GM18868 (cell line): Measurements from ENCODE around the gene MMP13.
A peak's percentile ranks its signal among the peaks of the same experiment; 100 is the strongest.
"Not testable (repeated sequence)": the region's sequence is repeated elsewhere in the genome, so short reads cannot be mapped to it uniquely, and the experiment has no call there.

Experiments
- ATAC-seq: cut with Tn5 transposase; IDR thresholded peaks from one replicate; pipeline ENCODE4 v1.9.1; 2021; ENCODE audit warnings: mild to moderate bottlenecking, moderate library complexity; ENCODE audit not compliant: unreplicated experiment

Gene MMP13

GRCh38 chr11:102955624-102956023 is at the start of gene MMP13:
MMP13 (minus strand) TSS chr11:102955732; CDS start chr11:102955705, 27 bp downstream.
- ATAC-seq: no peak

DNA sequence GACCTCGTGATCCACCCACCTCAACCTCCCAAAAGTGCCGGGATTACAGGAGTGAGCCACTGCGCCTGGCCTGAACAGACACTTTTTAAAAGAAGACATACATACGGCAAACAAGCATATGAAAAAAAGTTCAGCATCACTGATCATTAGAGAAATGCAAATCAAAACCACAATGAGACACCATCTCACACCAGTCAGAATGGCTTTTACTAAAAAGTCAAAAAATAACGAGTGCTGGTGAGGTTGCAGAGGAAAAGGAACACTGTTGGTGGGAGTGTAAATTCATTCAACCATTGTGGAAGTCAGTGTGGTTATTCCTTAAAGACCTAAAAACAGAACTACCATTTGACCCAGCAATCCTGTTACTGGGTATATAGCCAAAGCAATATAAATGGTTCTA is 48.7 kb upstream of the MMP13 start:
- ATAC-seq: not testable (repeated sequence)

DNA sequence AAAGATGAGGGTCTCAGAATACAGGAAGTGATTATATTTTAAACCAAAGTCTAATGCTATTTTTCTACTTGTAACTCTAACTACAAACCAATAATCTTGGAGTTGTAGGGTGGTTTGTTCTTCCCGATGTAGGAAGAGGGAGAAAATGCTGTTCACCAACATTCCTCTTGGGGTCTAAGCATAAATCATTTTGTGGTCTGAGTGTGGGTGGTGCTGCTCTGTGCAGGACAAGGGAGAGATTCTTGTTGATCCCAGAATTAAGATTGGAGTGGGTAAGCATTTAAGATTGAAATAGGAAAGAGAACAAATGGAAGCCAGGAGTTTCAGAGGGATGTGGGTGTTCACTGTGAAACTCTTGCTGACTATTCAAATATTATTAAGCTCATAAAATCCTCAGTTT is 38.6 kb upstream of the MMP13 start:
- ATAC-seq: no peak

DNA sequence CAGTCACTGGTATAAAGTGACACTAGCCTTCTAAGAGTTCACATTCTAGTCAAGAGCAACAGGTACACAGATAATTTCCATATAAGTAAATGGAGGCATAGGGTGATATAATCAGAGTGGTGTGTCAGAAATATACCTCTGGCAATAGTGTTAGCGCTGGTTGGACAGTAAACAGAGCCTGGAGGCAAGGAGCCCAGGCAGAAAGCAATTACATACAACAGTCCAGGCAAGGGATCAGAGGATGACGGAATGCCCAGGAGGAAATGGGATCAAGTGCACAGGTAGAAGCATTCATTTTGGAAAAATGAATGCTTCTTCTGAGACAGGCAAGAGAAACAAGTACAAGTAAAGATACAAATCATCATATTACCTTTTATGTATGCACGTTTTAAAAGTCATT is 36.2 kb upstream of the MMP13 start:
- no peak for ATAC-seq

GRCh38 chr11:102990145-102990544 is 34.6 kb upstream of the MMP13 start:
- no peak for ATAC-seq

DNA sequence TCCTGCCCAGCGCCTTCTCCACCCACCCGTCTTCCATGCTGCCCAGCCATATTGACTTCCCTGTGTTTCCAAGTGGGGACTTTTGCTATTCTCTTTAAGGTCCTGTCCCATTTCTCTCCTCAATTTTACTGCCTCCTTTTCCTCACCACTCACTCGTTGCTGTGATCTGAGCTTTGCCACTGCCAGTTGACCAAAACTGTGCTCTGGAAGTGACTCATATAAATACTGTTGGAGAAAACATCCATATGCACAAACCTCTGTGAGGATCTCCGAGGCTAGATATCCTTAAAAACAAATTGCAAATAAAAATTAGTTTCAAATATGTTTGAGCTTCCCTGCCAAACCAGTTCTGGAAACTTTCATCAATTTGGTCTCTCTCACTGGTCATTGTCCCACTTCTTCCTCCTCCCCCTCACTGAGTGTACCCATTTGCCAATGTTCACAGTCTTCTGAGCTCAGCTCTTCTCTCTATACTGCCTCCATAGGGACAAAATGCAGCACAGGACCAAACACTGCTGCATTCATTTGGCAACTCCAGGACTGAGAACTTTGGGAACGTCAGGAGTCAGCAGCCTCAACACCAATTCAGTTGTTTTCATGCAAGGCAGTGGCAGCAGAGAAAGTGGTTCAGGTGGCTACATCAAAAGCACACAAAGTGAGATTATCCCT is 34.0 kb upstream of the MMP13 start:
- ATAC-seq: no peak

DNA sequence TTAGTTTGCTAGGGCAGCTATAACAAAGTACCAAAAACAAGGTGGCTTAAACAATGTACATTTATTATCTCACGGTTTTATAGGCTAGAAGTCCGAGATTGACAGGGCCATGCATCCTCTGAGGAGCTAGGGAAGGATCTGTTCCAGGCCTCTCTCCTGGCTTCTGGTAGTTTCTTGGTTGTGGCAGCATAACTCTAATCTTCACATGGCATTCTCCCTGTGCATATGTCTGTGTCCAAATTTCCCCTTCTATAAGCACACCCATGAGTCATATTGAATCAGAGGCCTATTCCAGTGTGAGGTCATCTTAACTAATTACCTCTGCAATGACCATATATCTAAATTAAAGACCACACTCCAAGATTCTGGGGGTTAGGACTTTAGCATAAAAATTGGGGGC is 31.3 kb upstream of the MMP13 start:
- peak; percentile 73 for ATAC-seq

- ATAC-seq: no peak
Measured at GRCh38 chr11:102985850-102986249, 30.3 kb upstream of the MMP13 start.

- no peak for ATAC-seq
Measured at GRCh38 chr11:102983486-102983885, 28.0 kb upstream of the MMP13 start.

GRCh38 chr11:102981324-102981910 is 25.9 kb upstream of the MMP13 start:
- ATAC-seq: peak; percentile 61

GRCh38 chr11:102974552-102975280 is 19.2 kb upstream of the MMP13 start:
- ATAC-seq: no peak

DNA sequence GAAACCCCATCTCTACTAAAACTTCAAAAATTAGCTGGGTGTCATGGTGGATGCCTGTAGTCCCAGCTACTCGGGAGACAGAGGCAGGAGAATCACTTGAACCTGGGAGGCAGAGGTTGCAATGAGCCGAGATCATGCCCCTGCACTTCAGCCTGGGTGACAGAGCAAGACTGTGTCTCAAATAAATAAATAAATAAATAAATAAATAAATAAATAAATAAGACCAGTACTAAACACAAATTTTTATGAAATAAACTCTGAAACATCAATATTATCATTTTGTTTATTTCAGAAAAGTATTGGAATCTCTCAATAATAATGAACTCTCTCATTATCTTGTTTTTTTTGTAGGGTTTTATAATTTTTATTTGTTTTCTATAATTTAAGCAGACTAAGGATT is 18.2 kb upstream of the MMP13 start:
- not testable (repeated sequence) for ATAC-seq

GRCh38 chr11:102972853-102973252 is 17.3 kb upstream of the MMP13 start:
- no peak for ATAC-seq

- no peak for ATAC-seq
Measured at GRCh38 chr11:102971766-102972165, 16.2 kb upstream of the MMP13 start.

DNA sequence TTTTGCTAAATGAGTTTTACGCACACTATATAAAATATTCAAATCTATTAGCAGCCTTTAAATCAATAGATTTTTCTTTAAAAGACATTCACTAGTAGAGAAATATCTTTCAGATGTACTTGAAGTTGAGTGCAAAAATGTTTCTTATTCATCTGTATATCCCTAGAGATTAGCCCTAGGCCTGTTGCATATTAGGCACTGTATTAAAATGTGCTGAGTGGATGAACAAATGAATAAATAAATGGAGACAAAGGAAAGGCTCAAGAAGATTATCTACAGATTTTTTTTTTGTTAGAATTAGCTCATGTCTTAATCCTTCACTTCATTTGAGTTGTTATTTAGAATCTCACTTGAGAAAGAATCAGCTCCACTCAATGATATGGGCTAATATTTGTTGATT is 12.0 kb upstream of the MMP13 start:
- ATAC-seq: no peak

DNA sequence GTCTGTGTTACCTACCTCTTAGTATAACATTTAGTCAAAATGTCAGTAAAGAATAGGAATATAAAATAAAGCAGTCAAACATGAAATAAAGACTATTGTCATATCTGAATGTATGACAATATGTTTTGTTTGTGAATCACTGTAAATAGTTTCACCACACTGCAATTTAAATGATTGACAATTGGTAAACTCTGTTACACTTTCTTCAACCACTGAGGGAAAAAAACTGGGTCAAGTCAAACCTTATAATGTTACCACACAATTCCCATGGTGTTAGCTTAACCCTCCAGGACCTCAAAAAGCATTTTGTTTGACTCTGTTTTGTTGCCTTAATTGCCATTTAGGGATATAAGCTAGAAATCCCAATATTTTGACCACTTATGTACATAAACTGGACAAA is 10.5 kb upstream of the MMP13 start:
- ATAC-seq: no peak

DNA sequence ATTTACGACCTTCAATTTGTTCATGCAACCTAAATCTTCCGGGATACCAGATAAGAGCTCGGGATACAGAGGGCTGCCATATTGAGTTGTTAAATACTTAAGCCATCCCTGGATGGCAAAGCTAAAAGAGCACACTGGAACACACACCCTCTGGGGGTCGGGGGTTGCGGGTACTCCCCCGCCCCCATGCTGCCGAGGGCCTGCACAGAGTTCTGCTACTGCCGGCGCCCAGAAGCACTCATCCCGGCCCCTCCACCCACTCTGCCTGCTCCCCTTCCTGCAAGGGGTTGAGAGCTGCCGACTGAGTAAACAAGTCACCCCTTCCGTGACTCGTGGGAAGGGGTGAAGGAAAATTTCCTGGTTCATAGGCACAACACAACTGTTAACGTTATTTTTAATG is 9.3 kb upstream of the MMP13 start:
- ATAC-seq: no peak

- ATAC-seq: no peak
Measured at GRCh38 chr11:102957953-102958352, 2.4 kb upstream of the MMP13 start.

- ATAC-seq: no peak
Measured at GRCh38 chr11:102950622-102951081, 4.9 kb downstream of the MMP13 start.

- no peak for ATAC-seq
Measured at GRCh38 chr11:102946237-102946636, 9.3 kb downstream of the MMP13 start.

DNA sequence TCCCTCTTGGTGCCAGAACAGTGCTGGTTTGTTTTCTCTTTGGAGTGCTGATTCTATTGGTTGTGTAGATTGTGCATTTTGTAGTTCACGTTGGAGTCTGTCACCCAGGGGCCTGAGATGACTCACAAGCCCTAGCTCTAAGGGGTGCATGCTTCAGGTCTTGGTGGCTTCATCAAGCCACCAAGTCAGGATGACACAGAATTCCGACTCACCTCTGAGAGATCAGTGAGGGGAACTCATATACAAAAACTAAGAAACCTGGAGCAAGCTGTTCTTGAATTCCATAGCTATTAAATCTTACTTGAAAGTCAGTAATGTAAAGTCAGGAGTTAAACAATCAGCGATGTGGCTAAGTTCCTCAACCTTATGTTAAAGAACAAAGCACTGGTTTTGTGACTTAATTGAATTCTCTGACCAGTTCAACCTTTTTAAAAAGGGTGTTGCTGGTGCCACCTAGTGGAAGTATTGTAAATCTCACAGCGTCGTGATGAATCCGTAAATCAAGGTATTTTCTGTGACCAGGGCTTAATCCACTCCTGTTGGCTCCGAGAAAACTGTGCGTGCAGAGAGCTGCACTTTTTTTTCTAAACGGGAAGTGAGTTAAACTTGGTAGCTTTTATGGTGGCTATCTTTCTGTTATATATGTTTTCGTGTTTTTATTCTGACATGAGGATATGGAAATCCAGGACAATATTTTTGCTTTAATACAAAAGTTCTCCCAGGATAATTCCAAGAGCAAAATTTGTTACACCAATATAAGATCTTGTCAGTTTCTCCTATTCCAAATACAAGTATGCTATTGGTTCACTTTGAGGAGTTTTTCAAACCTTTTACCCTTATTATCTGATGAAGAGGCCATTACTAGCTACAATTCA is 14.6 kb downstream of the MMP13 start:
- peak; percentile 89 for ATAC-seq
